ENCODE data around the gene KLF15. TPM values are rescaled to one million over a fixed set of nuclear protein-coding genes. Genes with fewer than 3 reads are reported as not detected.

KLF15 gene
- total and polyA plus RNA-seq, 9 of the 15 experiments (the other 6 are each of a cell fraction or from before 2014, with no cell fraction given): 0.08 to 4.8 (median 1.2) TPM

- ChIA-PET POLR2A (no interaction called here), CTCF (ENCODE audit: low intra/inter-chr PET ratio) (no interaction called here)
- ATAC-seq (no peak), FAIRE-seq (no peak), DNase-seq (ENCODE audit: extremely low read depth in 1 of 4, low spot score in 3 of 4) (no peak)
- H3K4me3 ChIP-seq: no peak overlapping the region
- no peaks in the 10 kb centered on the region for H4K20me1 ChIP-seq (replicated peaks; ENCODE audit: control insufficient read depth, insufficient read depth, low read length)
- H3K4me2 ChIP-seq (ENCODE audit: insufficient read depth, low read length): no peak overlapping the region
- no TSS peak for BruUV-seq (replicated peaks)
- TF ChIP-seq POLR2H (tag; IDR thresholded peaks at IDR 0.05; ENCODE audit: low read depth) (no peak), HMGXB4 (CRISPR knock-in tag; IDR thresholded peaks at IDR 0.05) (no peak), SIRT6 (IDR thresholded peaks at IDR 0.05; ENCODE audit: low read depth, low read length) (no peak), ZBTB8A (IDR thresholded peaks at IDR 0.05; ENCODE audit: partially characterized antibody) (no peak), ZNF24 (IDR thresholded peaks at IDR 0.05) (no peak), TCF3 (CRISPR knock-in tag; IDR thresholded peaks at IDR 0.05) (no peak), MTF1 (CRISPR knock-in tag; IDR thresholded peaks at IDR 0.05; ENCODE audit: borderline replicate concordance) (no peak), ZFPM2 (CRISPR knock-in tag; IDR thresholded peaks at IDR 0.05) (no peak), E2F1 (CRISPR knock-in tag; IDR thresholded peaks at IDR 0.05) (no peak), CHD2 (IDR thresholded peaks at IDR 0.05; ENCODE audit: low read depth, low read length) (no peak), ZNF766 (CRISPR knock-in tag; conservative IDR thresholded peaks at IDR 0.05) (no peak), ZNF778 (CRISPR knock-in tag; IDR thresholded peaks at IDR 0.05) (no peak), ZNF280A (IDR thresholded peaks at IDR 0.05; ENCODE audit: low read depth, partially characterized antibody) (no peak), E2F4 (CRISPR knock-in tag; IDR thresholded peaks at IDR 0.05; ENCODE audit: low read depth) (no peak), XRCC3 (IDR thresholded peaks at IDR 0.05) (no peak), BCOR (IDR thresholded peaks at IDR 0.05) (no peak), CREB5 (CRISPR knock-in tag; IDR thresholded peaks at IDR 0.05) (no peak)
- no peaks in the 10 kb centered on the region for H3K36me3 ChIP-seq (ENCODE audit: control insufficient read depth, insufficient read depth, low read length)
- no peak overlapping the region for H3K27ac ChIP-seq (ENCODE audit: extremely low read depth, low read depth, low read length)
- H3K79me2 ChIP-seq (ENCODE audit: control insufficient read depth, insufficient read depth, low read length): no peaks in the 10 kb centered on the region
- in situ Hi-C loops (cut with MboI): no loop called here
- intact Hi-C loops (cut with micrococcal nuclease): no loop called here
- no peaks in the 10 kb centered on the region for H3K9me3 ChIP-seq (replicated peaks; ENCODE audit: control insufficient read depth, insufficient read depth, low read depth, low read length)
- no peaks in the 10 kb centered on the region for H3K4me1 ChIP-seq (replicated peaks in 1 of 2; ENCODE audit: control insufficient read depth in 2 of 2, insufficient read depth in 2 of 2, low read length in 2 of 2)
- no peaks in the 10 kb centered on the region for H3K9me1 ChIP-seq (ENCODE audit: control insufficient read depth, insufficient read depth, low read length)
- H3K27me3 ChIP-seq (ENCODE audit: control insufficient read depth in 2 of 2, insufficient read depth in 2 of 2, low read length in 2 of 2): peaks cover 3 to 49% of the 10 kb centered on the region in 2 experiments; a peak in 4 of 5 replicates
- H3K9ac ChIP-seq (ENCODE audit: insufficient read depth in 1 of 2, low read depth in 2 of 2, low read length in 2 of 2): no peak overlapping the region
- H2AFZ ChIP-seq (ENCODE audit: low read depth, low read length): no peak overlapping the region
- WGBS (ENCODE audit: insufficient coverage, low coverage, missing lambda C conversion rate): 0% methylated on average over 5 of the region's 7 CpGs
These were observed 44.9 kb downstream of the KLF15 start for GRCh38 chr3:126312341-126312740.
